Measurements from ENCODE around the gene TBC1D1.

GRCh38 chr4:38160487-38161207 lies 269.8 kb downstream of the TBC1D1 start:
- no peak for TF ChIP-seq CTCF (conservative IDR thresholded peaks at IDR 0.05)
- TF ChIP-seq EZH2 (IDR thresholded peaks at IDR 0.05; ENCODE audit: low read depth) = no peak

All from PC-9 (cell line).